ENCODE measurements around the gene BRD2.

Gene BRD2

DNA sequence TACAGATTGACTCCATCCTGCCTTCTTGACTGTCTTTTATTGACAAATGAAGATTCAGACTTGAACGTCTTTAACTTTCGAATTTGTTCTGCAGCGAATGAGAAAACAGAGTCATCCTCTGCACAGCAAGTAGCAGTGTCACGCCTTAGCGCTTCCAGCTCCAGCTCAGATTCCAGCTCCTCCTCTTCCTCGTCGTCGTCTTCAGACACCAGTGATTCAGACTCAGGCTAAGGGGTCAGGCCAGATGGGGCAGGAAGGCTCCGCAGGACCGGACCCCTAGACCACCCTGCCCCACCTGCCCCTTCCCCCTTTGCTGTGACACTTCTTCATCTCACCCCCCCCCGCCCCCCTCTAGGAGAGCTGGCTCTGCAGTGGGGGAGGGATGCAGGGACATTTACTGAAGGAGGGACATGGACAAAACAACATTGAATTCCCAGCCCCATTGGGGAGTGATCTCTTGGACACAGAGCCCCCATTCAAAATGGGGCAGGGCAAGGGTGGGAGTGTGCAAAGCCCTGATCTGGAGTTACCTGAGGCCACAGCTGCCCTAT, 12.2 kb downstream of the BRD2 start:
- TF ChIP-seq, protein P1, sequence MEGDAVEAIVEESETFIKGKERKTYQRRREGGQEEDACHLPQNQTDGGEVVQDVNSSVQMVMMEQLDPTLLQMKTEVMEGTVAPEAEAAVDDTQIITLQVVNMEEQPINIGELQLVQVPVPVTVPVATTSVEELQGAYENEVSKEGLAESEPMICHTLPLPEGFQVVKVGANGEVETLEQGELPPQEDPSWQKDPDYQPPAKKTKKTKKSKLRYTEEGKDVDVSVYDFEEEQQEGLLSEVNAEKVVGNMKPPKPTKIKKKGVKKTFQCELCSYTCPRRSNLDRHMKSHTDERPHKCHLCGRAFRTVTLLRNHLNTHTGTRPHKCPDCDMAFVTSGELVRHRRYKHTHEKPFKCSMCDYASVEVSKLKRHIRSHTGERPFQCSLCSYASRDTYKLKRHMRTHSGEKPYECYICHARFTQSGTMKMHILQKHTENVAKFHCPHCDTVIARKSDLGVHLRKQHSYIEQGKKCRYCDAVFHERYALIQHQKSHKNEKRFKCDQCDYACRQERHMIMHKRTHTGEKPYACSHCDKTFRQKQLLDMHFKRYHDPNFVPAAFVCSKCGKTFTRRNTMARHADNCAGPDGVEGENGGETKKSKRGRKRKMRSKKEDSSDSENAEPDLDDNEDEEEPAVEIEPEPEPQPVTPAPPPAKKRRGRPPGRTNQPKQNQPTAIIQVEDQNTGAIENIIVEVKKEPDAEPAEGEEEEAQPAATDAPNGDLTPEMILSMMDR (IDR thresholded peaks at IDR 0.05; ENCODE audit: insufficient read depth, low read length, poor library complexity, severe bottlenecking): no peak
- Histone ChIP-seq H3K27me3 (replicated peaks; ENCODE audit: control insufficient read depth, insufficient read depth, low read length) (no peaks in the 10 kb centered on the region), H3K36me3 (ENCODE audit: control insufficient read depth, insufficient read depth, low read length) (peaks cover 56% of the 10 kb centered on the region), H3K4me3 (replicated peaks; ENCODE audit: low read depth, low read length) (no peak overlapping the region)
- DNase-seq (ENCODE audit: extremely low read depth, insufficient read length): no peak

DNA sequence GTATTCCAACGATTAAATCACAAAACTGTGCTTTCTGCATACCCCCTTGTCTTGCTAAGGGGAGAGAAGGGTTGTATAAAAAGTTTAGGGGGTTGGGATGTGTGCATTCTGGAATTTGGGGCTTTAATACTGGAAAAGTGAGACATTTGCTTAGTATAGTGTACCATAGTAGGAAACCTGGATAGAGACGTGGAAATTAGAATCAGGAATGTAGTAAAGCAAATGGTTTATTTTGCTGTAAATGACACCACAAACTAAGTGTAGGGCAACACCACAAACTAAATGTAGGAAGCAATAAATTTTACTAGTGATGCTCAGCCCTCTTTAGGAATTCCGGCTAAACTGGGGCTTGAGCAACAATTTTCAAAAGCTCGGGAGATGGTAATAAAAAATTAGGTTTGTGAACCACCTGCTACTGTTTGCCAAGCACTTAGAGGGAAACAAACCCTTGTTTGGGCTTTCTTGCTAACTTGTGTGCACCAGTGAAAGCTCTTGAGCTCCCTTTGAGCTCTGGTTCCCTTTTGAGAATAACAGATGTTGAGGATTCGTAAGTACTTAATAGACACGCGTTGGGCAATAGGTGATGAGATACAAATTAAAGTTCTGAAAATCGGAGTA, 13.8 kb downstream of the BRD2 start:
- H3K4me3 ChIP-seq (replicated peaks; ENCODE audit: low read depth, low read length): no peak overlapping the region
- TF ChIP-seq, protein P1 (IDR thresholded peaks at IDR 0.05; ENCODE audit: insufficient read depth, low read length, poor library complexity, severe bottlenecking): no peak
- DNase-seq (ENCODE audit: extremely low read depth, insufficient read length): no peak
- H3K36me3 ChIP-seq (ENCODE audit: control insufficient read depth, insufficient read depth, low read length): peaks cover 42% of the 10 kb centered on the region
- no peaks in the 10 kb centered on the region for H3K27me3 ChIP-seq (replicated peaks; ENCODE audit: control insufficient read depth, insufficient read depth, low read length)

DNA sequence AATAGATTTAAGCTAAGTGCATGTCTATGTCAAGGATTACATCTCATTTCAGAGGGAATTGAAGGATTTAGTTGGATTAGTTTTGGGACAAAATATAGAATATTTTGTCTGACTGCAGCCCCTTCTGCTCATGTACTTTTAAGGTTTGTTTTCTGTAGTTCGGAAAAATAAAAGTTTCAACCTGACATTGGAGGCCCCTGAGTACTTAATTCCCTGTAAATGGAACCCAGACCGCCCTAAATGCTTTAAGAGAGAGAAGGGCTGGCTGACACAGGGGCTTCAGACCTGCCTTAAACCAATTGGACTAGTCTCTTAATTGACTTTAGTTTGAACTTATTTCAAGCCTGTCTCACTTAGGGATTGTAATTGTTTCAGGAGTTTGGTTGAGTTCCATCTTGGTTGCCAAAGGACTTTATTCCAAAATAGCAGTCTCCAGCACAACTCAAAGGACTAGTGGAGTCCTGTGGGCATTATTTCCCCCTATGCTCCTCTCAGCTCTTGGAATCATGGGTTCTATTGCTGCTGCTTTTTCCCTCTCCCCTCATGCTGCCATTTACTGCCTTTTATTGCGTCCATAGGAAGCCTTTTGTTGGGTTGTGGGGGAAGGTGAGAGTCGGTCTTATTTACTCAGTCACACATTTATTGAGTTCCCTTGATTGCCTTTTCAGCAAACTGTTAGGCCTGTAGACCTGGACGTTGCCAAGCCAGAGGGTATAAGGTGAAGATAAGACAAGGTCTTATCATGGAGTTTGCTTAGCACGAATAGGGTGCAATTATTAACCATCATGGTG, 14.5 kb downstream of the BRD2 start:
- Histone ChIP-seq H3K4me3 (replicated peaks; ENCODE audit: low read depth, low read length) (no peak overlapping the region), H3K27me3 (replicated peaks; ENCODE audit: control insufficient read depth, insufficient read depth, low read length) (no peaks in the 10 kb centered on the region), H3K36me3 (ENCODE audit: control insufficient read depth, insufficient read depth, low read length) (peaks cover 35% of the 10 kb centered on the region)
- TF ChIP-seq, protein P1 (IDR thresholded peaks at IDR 0.05; ENCODE audit: insufficient read depth, low read length, poor library complexity, severe bottlenecking): no peak
- DNase-seq (ENCODE audit: extremely low read depth, insufficient read length): no peak

- DNase-seq (ENCODE audit: extremely low read depth, insufficient read length): no peak
- Histone ChIP-seq H3K4me3 (replicated peaks; ENCODE audit: low read depth, low read length) (no peak overlapping the region), H3K36me3 (ENCODE audit: control insufficient read depth, insufficient read depth, low read length) (peaks cover 29% of the 10 kb centered on the region), H3K27me3 (replicated peaks; ENCODE audit: control insufficient read depth, insufficient read depth, low read length) (no peaks in the 10 kb centered on the region)
- TF ChIP-seq, protein P1 (IDR thresholded peaks at IDR 0.05; ENCODE audit: insufficient read depth, low read length, poor library complexity, severe bottlenecking): no peak
Observed at GRCh38 chr6:32983493-32983848, 15.1 kb downstream of the BRD2 start.

DNA sequence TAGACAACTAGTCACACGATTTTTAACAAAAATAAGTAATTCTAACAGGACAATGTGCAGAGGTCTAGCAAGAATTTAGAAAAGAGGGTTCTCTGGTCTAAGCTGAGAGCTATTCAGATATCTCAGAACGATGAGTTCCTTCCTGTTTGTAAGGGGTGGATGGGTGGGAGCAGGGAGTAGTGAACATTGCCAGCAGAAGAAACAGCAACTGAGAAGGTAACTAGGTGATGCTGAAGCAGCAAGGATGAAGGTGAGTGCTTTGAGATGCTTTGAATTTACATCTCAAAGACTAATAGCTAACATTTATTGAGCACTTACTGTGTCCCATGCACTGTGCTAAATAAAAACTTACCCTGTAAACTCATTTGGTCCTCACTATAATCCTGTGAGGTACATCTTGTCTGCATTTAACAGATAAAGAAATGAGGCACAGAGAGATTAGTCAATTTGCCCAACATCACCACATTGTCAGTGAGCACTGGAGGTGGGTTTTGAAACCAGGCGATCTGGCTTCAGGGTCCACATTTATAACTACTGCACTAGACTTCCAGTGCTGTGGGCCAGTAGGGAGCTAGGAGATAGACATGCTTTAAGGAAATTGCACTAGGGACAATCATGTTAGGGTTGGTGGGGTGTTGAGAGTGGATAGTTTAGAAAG, 15.7 kb downstream of the BRD2 start:
- DNase-seq (ENCODE audit: extremely low read depth, insufficient read length): no peak
- H3K36me3 ChIP-seq (ENCODE audit: control insufficient read depth, insufficient read depth, low read length): peaks cover 24% of the 10 kb centered on the region
- H3K4me3 ChIP-seq (replicated peaks; ENCODE audit: low read depth, low read length): no peak overlapping the region
- TF ChIP-seq, protein P1 (IDR thresholded peaks at IDR 0.05; ENCODE audit: insufficient read depth, low read length, poor library complexity, severe bottlenecking): no peak
- no peaks in the 10 kb centered on the region for H3K27me3 ChIP-seq (replicated peaks; ENCODE audit: control insufficient read depth, insufficient read depth, low read length)
